Measurements from ENCODE around the gene MAPK10.
"Not testable (repeated sequence)": the region's sequence is repeated elsewhere in the genome, so short reads cannot be mapped to it uniquely, and the experiment has no call there.

The MAPK10 gene

DNA sequence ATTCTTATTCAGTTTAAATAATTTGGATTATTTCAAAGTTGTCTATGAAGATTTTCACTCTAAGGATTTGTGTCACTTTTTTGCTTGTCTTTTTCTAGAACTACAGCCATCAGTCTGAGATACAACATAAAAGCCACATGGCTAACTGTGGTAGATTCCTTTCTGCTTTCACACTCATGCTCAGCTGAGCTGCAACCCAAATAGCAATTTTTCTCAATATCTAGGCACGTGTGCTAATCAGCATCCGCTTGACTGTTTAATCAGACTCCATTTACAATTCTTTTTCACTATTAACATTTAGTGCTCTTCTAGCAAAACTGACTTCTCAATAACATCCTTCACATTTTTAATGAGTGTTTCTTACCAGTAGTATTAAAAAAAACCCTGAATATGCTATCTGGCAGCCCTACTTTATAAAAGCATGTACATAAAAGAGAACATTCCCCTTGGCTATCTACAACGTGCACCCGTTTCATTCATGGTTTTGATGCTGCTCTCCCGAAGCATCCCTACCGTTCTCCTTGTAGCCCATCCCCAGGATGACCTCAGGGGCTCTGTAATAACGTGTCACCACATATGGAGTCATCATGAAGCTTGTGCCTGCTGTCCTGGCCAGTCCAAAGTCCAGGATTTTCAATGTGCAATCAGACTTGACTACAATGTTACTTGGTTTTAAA, 259.2 kb downstream of the MAPK10 start:
- DNase-seq: no peak

GRCh38 chr4:86099348-86099747, 260.5 kb downstream of the MAPK10 start:
- DNase-seq: no peak

DNA sequence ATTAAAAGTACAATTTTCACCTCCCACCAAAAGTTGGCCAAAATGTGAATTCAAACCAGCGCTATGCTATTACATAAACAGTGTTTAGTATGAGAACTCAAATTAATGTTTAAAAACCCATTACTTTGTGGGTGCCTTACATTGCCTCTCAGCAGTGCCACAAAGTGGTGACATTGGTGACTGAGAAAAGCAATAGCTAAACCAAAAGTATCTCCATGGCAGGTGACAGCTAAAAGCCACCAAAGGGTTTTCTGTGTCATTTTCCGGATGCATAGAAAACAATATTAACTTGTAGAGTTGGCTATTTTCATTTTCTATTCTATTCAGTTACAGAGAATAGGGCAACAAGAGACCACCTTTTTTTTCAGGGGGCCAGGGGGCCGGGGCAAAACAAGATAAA, 261.2 kb downstream of the MAPK10 start:
- no peak for DNase-seq

GRCh38 chr4:86096373-86096772, 263.5 kb downstream of the MAPK10 start:
- DNase-seq: no peak

GRCh38 chr4:86092684-86093083, 267.2 kb downstream of the MAPK10 start:
- DNase-seq: no peak

DNA sequence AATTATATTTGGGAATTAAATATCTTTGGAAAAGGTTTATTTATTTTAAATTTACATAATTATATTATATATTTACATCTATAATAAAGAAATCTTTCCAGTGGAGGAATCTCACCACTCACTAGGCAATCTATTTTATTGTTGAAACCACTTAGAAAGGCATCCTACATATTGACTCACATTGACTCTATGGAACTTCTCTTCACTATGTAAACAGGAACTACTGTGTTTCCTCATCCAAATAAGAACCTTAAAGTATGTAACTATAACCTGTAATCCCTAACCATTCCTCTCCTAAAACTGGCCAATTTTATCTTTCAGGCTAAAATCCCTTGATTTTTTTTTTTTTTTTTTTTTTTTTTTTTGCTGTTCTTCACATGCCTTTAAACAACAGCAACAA, 268.7 kb downstream of the MAPK10 start:
- DNase-seq: no peak

GRCh38 chr4:86089781-86090323, 270.0 kb downstream of the MAPK10 start:
- no peak for DNase-seq

DNA sequence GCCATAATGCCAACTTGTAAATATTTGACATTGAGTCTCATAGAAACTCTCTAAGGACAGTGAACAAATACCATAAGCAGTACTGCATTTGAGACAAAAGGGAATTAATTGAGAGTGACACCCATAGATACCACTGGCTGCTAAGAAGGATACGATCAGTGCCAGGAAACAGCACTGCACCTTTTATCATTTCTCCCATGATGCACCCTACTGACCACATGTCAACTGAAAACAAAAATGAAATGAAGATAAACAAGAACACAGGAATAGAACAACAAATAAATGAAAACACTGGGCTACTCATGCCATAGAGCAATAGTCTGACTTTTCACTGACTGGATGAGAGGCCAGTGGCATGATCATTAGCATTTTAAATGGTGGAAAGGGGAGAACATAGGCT, 270.8 kb downstream of the MAPK10 start:
- DNase-seq: no peak

GRCh38 chr4:86075796-86076195, 284.1 kb downstream of the MAPK10 start:
- DNase-seq: not testable (repeated sequence)

- no peak for DNase-seq
These were observed 299.5 kb downstream of the MAPK10 start for GRCh38 chr4:86060341-86060740.

DNA sequence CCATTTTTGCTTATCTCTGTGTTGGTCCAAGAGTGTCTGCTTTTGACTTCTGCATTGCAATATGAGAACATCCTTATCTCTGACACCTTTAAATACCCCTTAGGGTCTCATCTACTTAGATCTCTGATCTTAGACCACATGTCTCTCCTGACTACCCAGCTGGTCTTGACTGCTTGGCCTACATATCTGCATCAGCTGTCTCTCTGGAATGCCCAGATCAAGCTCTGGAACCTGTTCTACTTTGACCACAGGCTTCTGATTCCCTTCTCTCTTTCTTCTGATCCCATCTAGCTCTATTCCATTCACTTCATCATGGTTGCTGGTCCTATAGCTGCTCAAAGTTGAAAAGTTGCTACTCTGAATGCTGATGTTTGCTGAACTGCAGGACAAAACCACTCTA, 301.2 kb downstream of the MAPK10 start:
- DNase-seq: no peak

DNA sequence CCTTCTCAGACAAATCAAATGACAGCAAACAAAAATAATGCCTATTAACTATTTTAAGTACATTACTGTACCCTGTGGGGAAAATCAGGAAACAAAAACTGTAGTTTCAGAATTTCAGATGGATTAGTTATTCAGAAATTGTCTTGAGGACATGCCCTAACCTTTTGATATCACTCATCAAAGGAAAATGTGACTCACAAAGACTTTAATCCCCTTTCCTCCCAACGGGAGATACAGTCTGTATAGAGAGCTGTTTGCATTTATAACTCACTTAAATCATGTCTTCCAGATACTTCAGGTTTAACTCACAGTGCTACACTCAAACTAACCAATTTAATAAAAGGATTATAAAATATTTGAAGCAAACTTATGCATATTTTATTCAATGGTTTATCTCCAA, 304.0 kb downstream of the MAPK10 start:
- DNase-seq: no peak

DNA sequence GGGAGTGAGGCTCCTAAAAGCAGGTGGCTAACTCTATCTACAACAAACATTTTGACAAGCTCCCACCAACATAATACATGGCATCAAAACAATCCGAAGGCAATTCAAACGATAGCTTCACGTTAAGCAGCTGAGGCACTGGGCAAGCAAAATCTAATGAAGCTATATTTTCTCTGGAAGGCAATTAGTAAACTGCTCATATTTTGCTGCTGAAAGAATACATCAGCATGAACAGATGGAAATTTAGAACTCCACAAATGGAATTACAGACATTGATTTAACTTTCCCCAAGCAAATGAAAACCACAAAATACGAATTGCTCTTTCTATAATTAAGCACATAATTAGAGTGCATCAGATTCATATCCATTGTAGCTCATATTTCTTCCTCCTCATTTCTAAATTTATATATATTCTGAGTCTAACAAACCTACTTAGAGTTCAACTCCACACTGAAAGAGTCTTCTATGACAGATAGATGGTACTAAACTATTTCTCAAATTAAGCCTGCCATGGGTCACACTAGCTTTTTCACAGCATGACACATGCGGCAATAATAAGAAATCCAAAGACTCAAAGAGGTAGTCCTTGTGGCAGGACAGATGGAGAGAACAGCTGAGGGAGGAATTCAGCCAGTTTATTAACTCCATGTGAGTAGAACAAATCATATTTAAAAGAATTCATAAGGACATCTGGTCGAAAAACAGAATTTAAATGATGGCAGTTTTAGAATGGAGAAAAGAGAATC, 305.4 kb downstream of the MAPK10 start:
- DNase-seq: no peak

GRCh38 chr4:86050496-86050895, 309.4 kb downstream of the MAPK10 start:
- DNase-seq: no peak

DNA sequence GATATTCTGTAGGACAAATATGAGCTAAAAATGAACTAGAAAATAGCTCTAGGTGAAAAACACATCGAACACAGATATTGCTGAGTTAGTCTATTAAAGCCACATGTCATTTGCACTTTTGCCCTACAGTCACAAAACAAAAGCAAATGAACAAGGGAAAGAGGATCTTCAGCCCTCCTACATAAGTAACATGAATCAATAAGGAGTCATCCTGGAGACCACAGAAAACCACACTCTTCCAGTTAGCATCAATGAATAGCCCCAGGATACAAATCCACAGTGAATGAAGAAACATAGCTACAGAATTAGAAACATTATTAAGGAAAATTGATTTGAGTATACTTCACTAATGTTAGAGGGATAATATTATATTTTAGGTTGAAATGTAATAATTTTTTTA, 311.4 kb downstream of the MAPK10 start:
- no peak for DNase-seq

DNA sequence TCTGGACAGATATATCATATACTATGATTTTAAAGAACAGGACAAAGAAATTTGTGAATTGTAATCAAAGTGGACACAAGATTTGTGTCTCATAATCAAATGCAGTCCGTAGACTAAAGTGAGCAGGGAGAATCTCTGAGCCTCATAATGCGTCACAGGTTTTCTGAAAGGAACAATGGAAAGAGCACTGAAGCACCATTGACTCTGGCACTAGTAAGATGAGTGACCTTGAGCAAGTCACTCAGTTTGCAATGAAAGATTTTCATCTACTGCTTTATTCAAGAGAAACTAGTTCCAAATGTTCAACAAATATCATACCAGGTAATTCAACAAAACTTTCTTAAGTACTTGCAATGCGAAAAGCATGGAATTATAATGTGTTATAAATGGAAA, 315.3 kb downstream of the MAPK10 start:
- no peak for DNase-seq

DNA sequence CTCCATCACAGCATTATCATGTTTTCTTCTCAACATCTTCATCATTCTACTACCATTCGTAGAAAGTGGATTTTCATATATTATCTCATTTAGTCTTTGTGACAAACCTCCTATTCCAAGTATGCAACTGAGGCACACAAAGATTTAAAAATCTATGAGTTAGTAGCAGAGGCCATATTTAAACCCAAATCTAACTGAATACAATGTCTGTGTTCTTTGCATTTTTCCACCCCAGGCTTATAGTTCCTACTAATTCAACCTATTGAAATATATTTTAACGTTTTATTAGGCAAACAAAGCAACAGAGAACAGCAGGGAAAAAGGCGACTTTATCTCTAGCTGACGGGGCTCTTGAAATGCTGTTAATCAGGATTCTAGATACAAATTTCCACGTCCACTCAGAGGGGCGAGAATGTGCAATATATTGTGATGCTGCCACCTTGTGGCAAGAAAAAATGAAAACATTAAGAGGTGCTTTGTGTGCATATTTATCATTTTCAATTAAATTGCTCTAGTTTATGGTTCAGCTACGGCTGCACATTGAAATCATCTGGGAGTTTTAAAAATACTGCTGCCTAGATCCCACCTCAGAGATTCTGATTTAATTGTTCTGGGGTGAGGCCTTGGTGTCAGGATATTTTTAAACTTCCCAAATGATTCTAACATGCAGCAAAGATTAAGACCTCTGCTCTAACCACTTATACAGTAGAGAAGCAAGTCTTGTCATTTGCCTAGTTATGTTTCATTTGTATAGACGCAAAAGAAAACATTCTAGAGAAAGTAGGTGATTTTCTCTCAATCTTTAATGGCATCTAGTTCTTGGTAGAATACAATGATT, 315.9 kb downstream of the MAPK10 start:
- peak; percentile 18 for DNase-seq

GRCh38 chr4:86038037-86038436, 321.8 kb downstream of the MAPK10 start:
- no peak for DNase-seq

- no peak for DNase-seq
These were observed 323.1 kb downstream of the MAPK10 start for GRCh38 chr4:86036736-86037135.

DNA sequence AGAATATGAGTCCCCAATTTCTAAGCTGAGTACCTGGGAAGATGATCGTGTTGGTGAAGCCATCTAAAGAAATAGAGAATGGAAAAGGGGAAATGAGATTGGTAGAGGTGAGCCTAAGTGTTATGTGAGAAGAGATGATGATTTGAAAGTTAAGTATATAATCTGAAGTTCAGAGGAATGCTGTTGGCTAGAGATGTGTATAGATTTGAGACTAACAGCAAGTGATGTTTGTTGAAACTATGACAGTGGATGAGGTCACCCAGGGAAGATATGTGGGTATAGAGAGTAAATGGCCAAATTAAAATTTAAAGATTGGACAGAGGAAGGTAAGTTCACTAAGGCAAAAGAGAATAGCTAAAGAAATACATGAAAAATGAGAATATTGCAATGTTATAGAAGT, 324.2 kb downstream of the MAPK10 start:
- DNase-seq: no peak

- no peak for DNase-seq
These were observed 325.2 kb downstream of the MAPK10 start for GRCh38 chr4:86034616-86035015.

- DNase-seq: no peak
These were observed 326.7 kb downstream of the MAPK10 start for GRCh38 chr4:86033171-86033570.

GRCh38 chr4:86032476-86033022, 327.3 kb downstream of the MAPK10 start:
- no peak for DNase-seq
